Cardiac muscle cell (in vitro differentiated cells and primary cell): Measurements from ENCODE around the gene KIF17. TPM values are rescaled to one million over a fixed set of nuclear protein-coding genes. Genes with fewer than 3 reads are reported as not detected.

Experiments used
- DNase-seq, 2 donors: peaks; one replicate each; pipeline versions ENCODE4 v3.0.0 to v3.0.0-alpha.2; 2010 to 2017; ENCODE audit warnings: low read depth in 1 of 2, low spot score in 1 of 2
- H3K27ac ChIP-seq: fragments of 200-600 bp; sonication (generic); 2 replicates; pipeline ENCODE4 v1.5.1; 2016
- H3K27me3 ChIP-seq: fragments of 200-600 bp; sonication (generic); 2 replicates; pipeline ENCODE4 v1.6.0; 2016; ENCODE audit warnings: control low read depth
- H3K36me3 ChIP-seq: fragments of 200-600 bp; sonication (generic); 2 replicates; pipeline ENCODE4 v1.5.1; 2016; ENCODE audit warnings: control low read depth
- H3K4me1 ChIP-seq: fragments of 200-600 bp; sonication (generic); 2 replicates; pipeline ENCODE4 v1.8.1; 2017; ENCODE audit warnings: low read depth, mild to moderate bottlenecking, mixed run types
- H3K4me3 ChIP-seq: fragments of 200-600 bp; sonication (generic); 2 replicates; pipeline ENCODE4 v1.5.1; 2016; ENCODE audit warnings: mild to moderate bottlenecking
- H3K9me3 ChIP-seq: fragments of 200-600 bp; sonication (generic); 2 replicates; pipeline ENCODE4 v1.5.1; 2017; ENCODE audit warnings: low read depth, mild to moderate bottlenecking, control low read depth
- polyA plus RNA-seq: library from polyadenylated mRNA; unstranded; fragments of >200 nt; fragmentation: Nextera tagmentation; extraction: Ambion mirVana; gene quantifications from 2 replicates; pipeline ENCODE4 v1.2.1, GENCODE V29; 2016
- total RNA-seq: library from RNA; depleted of rRNA; stranded (reverse); fragments of >200 nt; gene quantifications from 2 replicates; pipeline ENCODE4 v1.2.3, GENCODE V29; 2016
- TF ChIP-seq, protein P1 (sequence below): IDR thresholded peaks from 2 replicates; pipeline ENCODE4 v1.5.1; 2012; ENCODE audit warnings: low read depth, mild to moderate bottlenecking, low read length

Gene KIF17
- total and polyA plus RNA-seq, 2 experiments from 2014 or later, result 1.1 to 15.0 TPM

DNA sequence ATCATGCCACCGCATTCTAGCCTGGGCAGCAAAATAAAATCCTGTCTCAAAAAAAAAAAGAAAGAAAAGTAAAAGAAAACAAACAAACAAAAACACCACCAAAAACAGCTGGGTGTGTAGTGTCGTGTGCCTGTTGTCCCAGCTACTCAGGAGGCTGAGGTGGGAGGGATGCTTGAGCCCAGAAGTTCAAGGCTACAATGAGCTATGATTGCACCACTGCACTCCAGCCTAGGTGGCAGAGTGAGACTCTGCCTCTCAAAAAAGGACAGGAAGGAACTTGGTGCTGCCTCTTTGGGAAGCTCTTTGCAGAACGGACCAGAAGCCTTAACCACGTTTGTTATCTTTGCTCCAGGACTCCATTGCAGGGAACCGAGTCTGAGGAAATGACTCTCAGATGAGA is 11.0 kb downstream of the KIF17 start:
- no peak for DNase-seq
- no peak overlapping the region for H3K4me3 ChIP-seq
- no peaks in the 10 kb centered on the region for H3K9me3 ChIP-seq
- H3K36me3 ChIP-seq, result no peaks in the 10 kb centered on the region
- H3K27ac ChIP-seq, result no peak overlapping the region
- TF ChIP-seq, protein P1, sequence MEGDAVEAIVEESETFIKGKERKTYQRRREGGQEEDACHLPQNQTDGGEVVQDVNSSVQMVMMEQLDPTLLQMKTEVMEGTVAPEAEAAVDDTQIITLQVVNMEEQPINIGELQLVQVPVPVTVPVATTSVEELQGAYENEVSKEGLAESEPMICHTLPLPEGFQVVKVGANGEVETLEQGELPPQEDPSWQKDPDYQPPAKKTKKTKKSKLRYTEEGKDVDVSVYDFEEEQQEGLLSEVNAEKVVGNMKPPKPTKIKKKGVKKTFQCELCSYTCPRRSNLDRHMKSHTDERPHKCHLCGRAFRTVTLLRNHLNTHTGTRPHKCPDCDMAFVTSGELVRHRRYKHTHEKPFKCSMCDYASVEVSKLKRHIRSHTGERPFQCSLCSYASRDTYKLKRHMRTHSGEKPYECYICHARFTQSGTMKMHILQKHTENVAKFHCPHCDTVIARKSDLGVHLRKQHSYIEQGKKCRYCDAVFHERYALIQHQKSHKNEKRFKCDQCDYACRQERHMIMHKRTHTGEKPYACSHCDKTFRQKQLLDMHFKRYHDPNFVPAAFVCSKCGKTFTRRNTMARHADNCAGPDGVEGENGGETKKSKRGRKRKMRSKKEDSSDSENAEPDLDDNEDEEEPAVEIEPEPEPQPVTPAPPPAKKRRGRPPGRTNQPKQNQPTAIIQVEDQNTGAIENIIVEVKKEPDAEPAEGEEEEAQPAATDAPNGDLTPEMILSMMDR, result no peak
- no peaks in the 10 kb centered on the region for H3K4me1 ChIP-seq
- H3K27me3 ChIP-seq, result no peaks in the 10 kb centered on the region

GRCh38 chr1:20705203-20705755 is 12.5 kb downstream of the KIF17 start:
- TF ChIP-seq, protein P1, result no peak
- Histone ChIP-seq H3K27ac (no peak overlapping the region), H3K4me1 (no peaks in the 10 kb centered on the region), H3K9me3 (no peaks in the 10 kb centered on the region), H3K27me3 (no peaks in the 10 kb centered on the region), H3K36me3 (no peaks in the 10 kb centered on the region), H3K4me3 (no peak overlapping the region)
- no peak for DNase-seq

GRCh38 chr1:20704390-20705202 is 13.2 kb downstream of the KIF17 start:
- Histone ChIP-seq H3K9me3 (no peaks in the 10 kb centered on the region), H3K27me3 (no peaks in the 10 kb centered on the region), H3K27ac (no peak overlapping the region), H3K36me3 (no peaks in the 10 kb centered on the region), H3K4me1 (no peaks in the 10 kb centered on the region), H3K4me3 (no peak overlapping the region)
- TF ChIP-seq, protein P1, result no peak
- DNase-seq, result no peak

DNA sequence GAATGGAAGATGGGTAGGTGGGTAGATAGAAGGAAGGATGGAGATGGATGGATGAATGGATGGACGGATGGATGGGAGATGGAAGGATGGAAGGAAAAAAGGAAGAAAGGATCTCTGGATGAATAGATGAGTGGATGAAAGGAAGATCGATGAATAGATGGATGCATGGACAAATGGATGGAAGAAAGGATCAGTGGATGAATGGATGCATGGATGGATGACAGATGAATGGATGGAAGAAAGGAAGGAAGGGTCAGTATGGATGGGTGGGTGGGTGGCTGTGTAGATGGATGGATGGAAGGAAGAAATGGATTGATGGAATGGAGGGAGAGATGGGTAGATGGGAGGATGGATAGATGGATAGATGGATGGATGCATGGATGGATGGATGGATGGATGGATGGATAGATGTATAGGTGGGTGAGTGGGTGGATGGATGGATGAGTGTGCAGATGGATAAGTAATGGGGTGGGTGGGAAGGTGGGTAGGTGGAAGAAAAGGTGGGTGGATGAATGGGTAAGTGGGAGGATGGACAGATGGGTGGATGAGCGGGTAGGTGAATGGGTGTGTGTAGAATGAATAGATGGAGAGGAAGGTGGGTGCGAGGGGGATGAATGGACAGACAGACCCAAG is 14.6 kb downstream of the KIF17 start:
- TF ChIP-seq, protein P1, result no peak
- Histone ChIP-seq H3K4me3 (no peak overlapping the region), H3K36me3 (no peaks in the 10 kb centered on the region), H3K9me3 (no peaks in the 10 kb centered on the region), H3K4me1 (no peaks in the 10 kb centered on the region), H3K27ac (no peak overlapping the region), H3K27me3 (no peaks in the 10 kb centered on the region)
- DNase-seq, result no peak

DNA sequence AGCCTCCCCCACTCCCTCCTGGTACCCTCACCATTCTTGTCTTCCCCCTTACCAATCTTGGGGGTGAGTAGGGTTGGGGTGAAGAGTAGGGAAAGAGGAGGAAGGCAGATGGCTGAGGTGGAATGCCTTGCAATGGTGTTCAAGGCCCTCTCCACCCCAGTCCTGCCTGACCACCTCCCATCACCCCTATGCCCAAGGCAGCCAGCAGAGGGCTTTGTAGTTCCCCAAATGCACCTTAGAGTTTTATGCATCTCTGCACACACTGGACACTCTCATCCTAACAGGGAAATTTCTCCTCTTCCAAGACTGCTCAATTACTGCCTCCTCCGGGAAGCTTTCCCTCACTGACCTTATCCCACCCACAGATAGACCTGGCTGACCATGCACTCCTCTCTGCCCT is 15.4 kb downstream of the KIF17 start:
- H3K4me1 ChIP-seq, result no peaks in the 10 kb centered on the region
- no peak overlapping the region for H3K27ac ChIP-seq
- H3K27me3 ChIP-seq, result no peaks in the 10 kb centered on the region
- TF ChIP-seq, protein P1, result peak; percentile 46
- no peak overlapping the region for H3K4me3 ChIP-seq
- peak in 1 of 2 donors; percentile 32 for DNase-seq
- H3K36me3 ChIP-seq, result no peaks in the 10 kb centered on the region
- H3K9me3 ChIP-seq, result no peaks in the 10 kb centered on the region
